Erythroblast (primary cell): ENCODE measurements around the gene NRDC.

Experiments used
- GATA1 ChIP-seq: IDR thresholded peaks from 2 replicates; pipeline ENCODE4 v1.6.1; 2011; ENCODE audit warnings: low read depth, mild to moderate bottlenecking, control low read depth, low read length, moderate library complexity
- POLR2A ChIP-seq: IDR thresholded peaks from 2 replicates; pipeline ENCODE4 v1.6.1; 2011; ENCODE audit warnings: mild to moderate bottlenecking, low read length

DNA sequence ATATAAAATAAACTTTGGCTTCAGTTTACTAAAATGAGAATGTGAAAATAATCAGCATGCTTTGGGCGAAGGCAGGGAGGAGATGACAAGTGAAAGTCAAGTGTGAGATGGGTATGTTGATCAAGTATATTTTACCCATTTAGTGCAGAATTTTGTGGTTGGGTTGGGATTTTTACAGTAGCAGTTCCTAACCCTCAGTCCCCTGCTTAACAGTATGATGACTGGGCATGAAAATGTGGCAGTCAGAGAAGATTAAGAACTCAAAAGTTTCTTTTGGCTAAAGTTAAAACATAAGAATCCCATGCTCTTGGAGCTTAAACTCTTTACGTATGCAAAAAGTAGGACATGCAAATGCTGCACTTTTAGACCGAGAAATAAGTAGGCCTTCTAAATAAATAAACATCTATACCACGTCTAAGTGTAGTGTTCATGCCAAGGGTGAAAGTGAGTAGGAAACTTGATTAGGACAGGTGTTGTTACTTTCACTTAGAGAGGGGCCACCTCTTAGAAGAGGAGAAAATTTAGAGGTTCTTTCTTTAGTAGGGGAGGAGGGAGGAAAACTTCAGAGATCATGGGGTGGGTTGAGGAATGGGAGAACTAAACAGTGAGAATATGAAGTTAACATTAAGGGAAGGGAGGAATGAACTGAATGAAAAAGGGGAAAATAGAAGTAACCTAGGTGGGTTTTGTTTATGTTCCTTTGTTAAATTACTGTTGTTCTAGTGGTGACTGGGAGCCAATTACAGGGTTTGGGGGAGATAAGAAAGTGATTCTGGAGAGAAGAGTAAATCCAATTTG is 133.8 kb downstream of the NRDC start:
- TF ChIP-seq POLR2A = no peak
- no peak for TF ChIP-seq GATA1
